A549 (cell line): Measurements from ENCODE around the gene OGDH. TPM values are rescaled to one million over a fixed set of nuclear protein-coding genes. Genes with fewer than 3 reads are reported as not detected.

Source experiments
- ATAC-seq, 2 experiments: fragments of 200-7000 bp in 1 of 2; fragments of >200 bp in 1 of 2; cut with Nextera tagmentation in 1 of 2; cut with Tn5 transposase in 1 of 2; 3 replicates each; pipeline versions ENCODE4 v1.8.0 to v1.9.1; 2018 to 2020; ENCODE audit warnings: mild to moderate bottlenecking in 1 of 2, moderate library complexity in 1 of 2
- CTCF ChIA-PET: fragments of 300-600 bp; sonication (Branson Sonifier 250); formaldehyde crosslinking; extraction: SDS; loops from one replicate; lab custom pipeline; 2021; ENCODE audit warnings: antibody characterized with exemption, inconsistent platforms; lab: Yijun Ruan, JAX
- POLR2A ChIA-PET: fragments of 350-600 bp; formaldehyde crosslinking; extraction: SDS; loops from one replicate; lab custom pipeline; 2021; ENCODE audit warnings: antibody characterized with exemption, inconsistent platforms; lab: Yijun Ruan, JAX
- DNase-seq, 2 experiments: peaks; one replicate each; pipeline versions ENCODE4 v3.0.0 to v3.0.0-alpha.2; 2011 to 2016; ENCODE audit warnings: low read depth in 1 of 2, low spot score in 1 of 2
- FAIRE-seq: peaks from 2 replicates; lab custom pipeline; 2011; peaks lifted over from hg19 to GRCh38; lab: Jason Lieb, UNC
- H3K27ac ChIP-seq, 2 experiments: fragments of >200 bp; sonication (Bioruptor Twin); formaldehyde crosslinking; 3 replicates each; pipeline ENCODE4 v1.5.1; 2016 to 2017
- H3K4me1 ChIP-seq: fragments of >200 bp; sonication (Bioruptor Twin); formaldehyde crosslinking; 3 replicates; pipeline ENCODE4 v1.6.1; 2016
- H3K4me2 ChIP-seq: fragments of >200 bp; sonication (Bioruptor Twin); formaldehyde crosslinking; 3 replicates; pipeline ENCODE4 v1.6.1; 2016
- H3K4me3 ChIP-seq: fragments of >200 bp; sonication (Bioruptor Twin); formaldehyde crosslinking; 3 replicates; pipeline ENCODE4 v1.5.1; 2016
- H3K9me3 ChIP-seq: fragments of >200 bp; sonication (Bioruptor Twin); formaldehyde crosslinking; 3 replicates; pipeline ENCODE4 v1.6.1; 2016
- CHD4 ChIP-seq: fragments of 200-600 bp; sonication (generic); IDR thresholded peaks from 2 replicates; pipeline ENCODE4 v1.6.1; 2016; ENCODE audit warnings: antibody characterized with exemption, mild to moderate bottlenecking, borderline replicate concordance
- EHF ChIP-seq: fragments of 250-450 bp; sonication (Bioruptor Pico); IDR thresholded peaks from 2 replicates; pipeline ENCODE4 v1.5.0; 2020; ENCODE audit warnings: mild to moderate bottlenecking
- ESRRA ChIP-seq: fragments of 150-350 bp; IDR thresholded peaks from 2 replicates; pipeline ENCODE4 v1.6.1; 2014; ENCODE audit warnings: mild to moderate bottlenecking, low read length, borderline replicate concordance
- FOSL2 ChIP-seq, 2 experiments: fragments of 450-650 bp in 1 of 2; fragments of >200 bp in 1 of 2; sonication (Bioruptor Twin) in 1 of 2; formaldehyde crosslinking; IDR thresholded peaks; 2 replicates each; pipeline versions ENCODE4 v1.5.0 to v1.6.1; 2016 to 2020; ENCODE audit warnings: mild to moderate bottlenecking in 1 of 2, moderate library complexity in 1 of 2
- HOXB13 ChIP-seq: fragments of 250-450 bp; sonication (Bioruptor Pico); IDR thresholded peaks from 2 replicates; pipeline ENCODE4 v1.5.0; 2020; ENCODE audit warnings: low read depth, mild to moderate bottlenecking, moderate library complexity
- KDM1A ChIP-seq: fragments of 200-600 bp; sonication (generic); IDR thresholded peaks from 2 replicates; pipeline ENCODE4 v1.6.1; 2016; ENCODE audit warnings: low read depth, mild to moderate bottlenecking
- KDM5A ChIP-seq: fragments of 200-600 bp; sonication (generic); IDR thresholded peaks from 2 replicates; pipeline ENCODE4 v1.6.1; 2016; ENCODE audit warnings: antibody characterized with exemption, mild to moderate bottlenecking
- MAZ ChIP-seq: fragments of 150-350 bp; IDR thresholded peaks from 2 replicates; pipeline ENCODE4 v1.6.1; 2014; ENCODE audit warnings: antibody characterized with exemption, low read depth, low read length, borderline replicate concordance
- NR3C1 ChIP-seq: fragments of >200 bp; sonication (Bioruptor Twin); formaldehyde crosslinking; IDR thresholded peaks from 3 replicates; pipeline ENCODE4 v1.6.1; 2017
- POLR2A ChIP-seq: IDR thresholded peaks from 2 replicates; pipeline ENCODE4 v1.6.1; 2012; ENCODE audit warnings: mild to moderate bottlenecking, low read length
- POLR2AphosphoS2 ChIP-seq: conservative IDR thresholded peaks from 2 replicates; pipeline ENCODE4 v1.6.1; 2012; ENCODE audit warnings: low read length, improper control_type of control experiment, inconsistent platforms
- RAD21 ChIP-seq, 2 experiments: fragments of >200 bp in 1 of 2; sonication (Bioruptor Twin) in 1 of 2; formaldehyde crosslinking in 1 of 2; IDR thresholded peaks in 1 of 2; conservative IDR thresholded peaks in 1 of 2; 2 replicates in 1 of 2; 3 replicates in 1 of 2; pipeline ENCODE4 v1.6.1; 2012 to 2018; ENCODE audit warnings: inconsistent platforms in 1 of 2
- RFX5 ChIP-seq: fragments of 450-650 bp; IDR thresholded peaks from 2 replicates; pipeline ENCODE4 v1.7.1; 2014; ENCODE audit warnings: antibody characterized with exemption, mild to moderate bottlenecking, moderate library complexity
- SMC3 ChIP-seq: fragments of >200 bp; sonication (Bioruptor Twin); formaldehyde crosslinking; IDR thresholded peaks from 3 replicates; pipeline ENCODE4 v1.6.1; 2018; ENCODE audit warnings: inconsistent platforms
- SREBF2 ChIP-seq: fragments of 450-650 bp; IDR thresholded peaks from 2 replicates; pipeline ENCODE4 v1.6.1; 2014; ENCODE audit warnings: mild to moderate bottlenecking, moderate library complexity
- TFCP2L1 ChIP-seq: fragments of 250-450 bp; sonication (Bioruptor Pico); IDR thresholded peaks from 2 replicates; pipeline ENCODE4 v1.5.0; 2021; ENCODE audit warnings: mild to moderate bottlenecking
- TP53 ChIP-seq: fragments of 250-450 bp; sonication (Bioruptor Pico); IDR thresholded peaks from 2 replicates; pipeline ENCODE4 v1.5.0; 2021; ENCODE audit warnings: mild to moderate bottlenecking, moderate library complexity
- ZC3H11A ChIP-seq: fragments of 450-650 bp; IDR thresholded peaks from 2 replicates; pipeline ENCODE4 v1.6.1; 2014; ENCODE audit warnings: antibody characterized with exemption, mild to moderate bottlenecking
- WGBS: methylation state at CpG from one replicate; pipeline ENCODE4 v1.1.6; 2017; ENCODE audit errors: missing lambda C conversion rate; 5-methylcytosine and 5-hydroxymethylcytosine counted together
- polyA plus RNA-seq, 4 experiments: library from polyadenylated mRNA; depleted of rRNA in 3 of 4; stranded (reverse); fragments of >200 nt; fragmentation: RNase III in 1 of 4; extraction: RNeasy Plus Mini Kit Qiagen cat#74134 plus additional on column Dnase treatment in 1 of 4; gene quantifications; 2 replicates in 3 of 4; 3 replicates in 1 of 4; pipeline ENCODE4 v1.2.3, GENCODE V29; 2011 to 2017
- TF ChIP-seq, protein P1 (sequence below): fragments of >200 bp; sonication (Bioruptor Twin); formaldehyde crosslinking; IDR thresholded peaks from 3 replicates; pipeline ENCODE4 v1.5.1; 2016
- TF ChIP-seq, protein P2 (sequence below): fragments of >200 bp; sonication (Bioruptor Twin); formaldehyde crosslinking; IDR thresholded peaks from 2 replicates; pipeline ENCODE4 v1.6.1; 2016
- TF ChIP-seq, protein P3 (sequence below): IDR thresholded peaks from 2 replicates; pipeline ENCODE4 v1.6.1; 2012; ENCODE audit warnings: low read depth, borderline replicate concordance
- TF ChIP-seq, protein P4 (sequence below): IDR thresholded peaks from 2 replicates; pipeline ENCODE4 v1.6.1; 2012
- TF ChIP-seq, protein P5 (sequence below): fragments of 250-450 bp; sonication (Bioruptor Pico); IDR thresholded peaks from 2 replicates; pipeline ENCODE4 v1.5.0; 2020; ENCODE audit warnings: low read depth, mild to moderate bottlenecking, moderate library complexity

The OGDH gene
- polyA plus RNA-seq, 2 of the 4 experiments (the other 2 are of a cell fraction), result 32.5 to 38.8 TPM

DNA sequence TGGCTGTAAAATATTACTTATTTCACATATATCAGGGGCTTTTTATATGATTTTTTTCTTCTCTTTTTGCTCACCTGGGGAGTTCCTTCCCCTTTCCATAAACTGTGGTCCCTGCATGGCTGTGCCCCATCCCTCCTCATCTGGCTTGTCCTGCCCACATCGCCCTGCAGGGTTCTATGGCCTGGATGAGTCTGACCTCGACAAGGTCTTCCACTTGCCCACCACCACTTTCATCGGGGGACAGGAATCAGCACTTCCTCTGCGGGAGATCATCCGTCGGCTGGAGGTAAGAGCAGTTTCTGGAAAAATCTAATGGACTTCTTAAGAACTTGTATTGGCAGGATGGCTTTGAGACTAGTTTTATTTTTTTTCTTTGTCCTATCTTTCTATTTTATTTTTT, 60.1 kb downstream of the OGDH start:
- no peak overlapping the region for H3K27ac ChIP-seq
- TF ChIP-seq, protein P1, sequence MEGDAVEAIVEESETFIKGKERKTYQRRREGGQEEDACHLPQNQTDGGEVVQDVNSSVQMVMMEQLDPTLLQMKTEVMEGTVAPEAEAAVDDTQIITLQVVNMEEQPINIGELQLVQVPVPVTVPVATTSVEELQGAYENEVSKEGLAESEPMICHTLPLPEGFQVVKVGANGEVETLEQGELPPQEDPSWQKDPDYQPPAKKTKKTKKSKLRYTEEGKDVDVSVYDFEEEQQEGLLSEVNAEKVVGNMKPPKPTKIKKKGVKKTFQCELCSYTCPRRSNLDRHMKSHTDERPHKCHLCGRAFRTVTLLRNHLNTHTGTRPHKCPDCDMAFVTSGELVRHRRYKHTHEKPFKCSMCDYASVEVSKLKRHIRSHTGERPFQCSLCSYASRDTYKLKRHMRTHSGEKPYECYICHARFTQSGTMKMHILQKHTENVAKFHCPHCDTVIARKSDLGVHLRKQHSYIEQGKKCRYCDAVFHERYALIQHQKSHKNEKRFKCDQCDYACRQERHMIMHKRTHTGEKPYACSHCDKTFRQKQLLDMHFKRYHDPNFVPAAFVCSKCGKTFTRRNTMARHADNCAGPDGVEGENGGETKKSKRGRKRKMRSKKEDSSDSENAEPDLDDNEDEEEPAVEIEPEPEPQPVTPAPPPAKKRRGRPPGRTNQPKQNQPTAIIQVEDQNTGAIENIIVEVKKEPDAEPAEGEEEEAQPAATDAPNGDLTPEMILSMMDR, result no peak
- TF ChIP-seq NR3C1 (no peak), SMC3 (no peak), SREBF2 (no peak), HOXB13 (CRISPR knock-in tag) (no peak), ZC3H11A (no peak), POLR2A (no peak)
- no peaks in the 10 kb centered on the region for H3K4me1 ChIP-seq
- H3K4me3 ChIP-seq, result no peak overlapping the region
- ATAC-seq (no peak), FAIRE-seq (no peak), DNase-seq (no peak)
- WGBS, result 84% methylated on average over 6 of the region's 6 CpGs
- ChIA-PET POLR2A (no interaction called here), CTCF (no interaction called here)
- peaks cover 2% of the 10 kb centered on the region; the same call in 2 of the 3 replicates for H3K9me3 ChIP-seq
- no peak overlapping the region for H3K4me2 ChIP-seq

DNA sequence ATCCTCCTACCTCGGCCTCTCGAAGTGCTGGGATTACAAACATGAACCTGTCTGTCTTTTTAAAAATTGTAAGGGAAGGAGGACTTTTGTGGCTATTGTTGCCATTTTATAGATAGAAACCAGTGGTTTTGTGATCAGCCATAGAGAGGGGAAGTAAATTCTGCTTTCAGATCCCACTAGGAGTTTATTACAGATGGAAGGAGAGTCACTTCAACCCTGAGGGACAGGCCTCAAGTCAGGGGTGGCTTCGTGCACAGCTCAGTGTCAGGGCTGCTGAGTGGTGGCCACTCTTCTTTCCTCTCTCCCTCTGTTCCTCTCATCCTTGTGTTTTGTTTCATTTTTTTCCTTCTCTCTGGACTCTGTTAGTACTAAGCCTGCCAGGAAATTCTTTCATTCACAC, 60.8 kb downstream of the OGDH start:
- ATAC-seq, result no peak
- no peak overlapping the region for H3K27ac ChIP-seq
- TF ChIP-seq NR3C1 (no peak), KDM1A (no peak), POLR2AphosphoS2 (no peak), CHD4 (no peak)
- 79% methylated on average over 3 of the region's 3 CpGs for WGBS
- FAIRE-seq, result no peak
- H3K4me3 ChIP-seq, result no peak overlapping the region
- ChIA-PET CTCF (interaction anchor here (0.6 kb wide), 1 partner anchor 105 kb away, joined by 3 read pairs; no protein-coding TSS in a partner anchor), POLR2A (no interaction called here)
- DNase-seq, result no peak
- no peaks in the 10 kb centered on the region for H3K4me1 ChIP-seq
- no peaks in the 10 kb centered on the region for H3K9me3 ChIP-seq
- H3K4me2 ChIP-seq, result no peak overlapping the region

DNA sequence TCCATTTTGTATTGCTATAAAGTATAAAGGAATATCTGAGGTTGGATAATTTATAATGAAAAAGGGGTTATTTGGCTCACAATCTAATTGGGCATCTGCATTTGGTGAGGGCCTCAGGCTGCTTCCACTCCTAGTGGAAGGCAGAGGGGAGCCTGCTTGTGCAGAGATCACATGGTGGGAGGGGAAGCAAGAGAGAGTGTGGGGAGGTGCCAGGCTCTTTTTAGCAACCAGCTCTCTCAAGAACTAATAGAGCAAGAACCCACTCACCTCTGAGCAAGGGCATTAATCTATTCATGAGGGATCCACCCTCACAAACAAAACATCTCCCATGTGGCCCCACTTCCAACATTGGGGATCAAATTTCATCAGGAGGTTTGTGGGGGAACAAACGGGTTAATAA, 64.6 kb downstream of the OGDH start:
- DNase-seq (no peak), ATAC-seq (no peak), FAIRE-seq (no peak)
- Histone ChIP-seq H3K4me1 (no peaks in the 10 kb centered on the region), H3K9me3 (no peaks in the 10 kb centered on the region), H3K4me3 (no peak overlapping the region), H3K27ac (no peak overlapping the region), H3K4me2 (no peak overlapping the region)
- 87% methylated on average over 1 of the region's 1 CpG for WGBS
- POLR2A ChIA-PET, result no interaction called here
- CTCF ChIA-PET, result no interaction called here
- TF ChIP-seq MAZ (no peak), FOSL2 (IDR thresholded peaks at IDR 0.05) (no peak), FOSL2 (CRISPR knock-in tag; IDR thresholded peaks at IDR 0.05) (no peak), ESRRA (no peak), KDM5A (no peak), RFX5 (no peak), HOXB13 (CRISPR knock-in tag) (no peak), TFCP2L1 (no peak), EHF (CRISPR knock-in tag) (no peak), TP53 (CRISPR knock-in tag) (no peak), RAD21 (conservative IDR thresholded peaks at IDR 0.05 in 1 of 2, IDR thresholded peaks at IDR 0.05 in 1 of 2) (no peak)
- TF ChIP-seq, protein P2, sequence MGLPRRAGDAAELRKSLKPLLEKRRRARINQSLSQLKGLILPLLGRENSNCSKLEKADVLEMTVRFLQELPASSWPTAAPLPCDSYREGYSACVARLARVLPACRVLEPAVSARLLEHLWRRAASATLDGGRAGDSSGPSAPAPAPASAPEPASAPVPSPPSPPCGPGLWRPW, result no peak
- TF ChIP-seq, protein P3, sequence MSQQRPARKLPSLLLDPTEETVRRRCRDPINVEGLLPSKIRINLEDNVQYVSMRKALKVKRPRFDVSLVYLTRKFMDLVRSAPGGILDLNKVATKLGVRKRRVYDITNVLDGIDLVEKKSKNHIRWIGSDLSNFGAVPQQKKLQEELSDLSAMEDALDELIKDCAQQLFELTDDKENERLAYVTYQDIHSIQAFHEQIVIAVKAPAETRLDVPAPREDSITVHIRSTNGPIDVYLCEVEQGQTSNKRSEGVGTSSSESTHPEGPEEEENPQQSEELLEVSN, result no peak
- TF ChIP-seq, protein P4, sequence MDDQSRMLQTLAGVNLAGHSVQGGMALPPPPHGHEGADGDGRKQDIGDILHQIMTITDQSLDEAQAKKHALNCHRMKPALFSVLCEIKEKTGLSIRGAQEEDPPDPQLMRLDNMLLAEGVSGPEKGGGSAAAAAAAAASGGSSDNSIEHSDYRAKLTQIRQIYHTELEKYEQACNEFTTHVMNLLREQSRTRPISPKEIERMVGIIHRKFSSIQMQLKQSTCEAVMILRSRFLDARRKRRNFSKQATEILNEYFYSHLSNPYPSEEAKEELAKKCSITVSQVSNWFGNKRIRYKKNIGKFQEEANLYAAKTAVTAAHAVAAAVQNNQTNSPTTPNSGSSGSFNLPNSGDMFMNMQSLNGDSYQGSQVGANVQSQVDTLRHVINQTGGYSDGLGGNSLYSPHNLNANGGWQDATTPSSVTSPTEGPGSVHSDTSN, result no peak
- TF ChIP-seq, protein P5, sequence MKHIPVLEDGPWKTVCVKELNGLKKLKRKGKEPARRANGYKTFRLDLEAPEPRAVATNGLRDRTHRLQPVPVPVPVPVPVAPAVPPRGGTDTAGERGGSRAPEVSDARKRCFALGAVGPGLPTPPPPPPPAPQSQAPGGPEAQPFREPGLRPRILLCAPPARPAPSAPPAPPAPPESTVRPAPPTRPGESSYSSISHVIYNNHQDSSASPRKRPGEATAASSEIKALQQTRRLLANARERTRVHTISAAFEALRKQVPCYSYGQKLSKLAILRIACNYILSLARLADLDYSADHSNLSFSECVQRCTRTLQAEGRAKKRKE, result no peak
